H7 (cell line): ENCODE measurements around the gene G6PD. TPM values are rescaled to one million over a fixed set of nuclear protein-coding genes. Genes with fewer than 3 reads are reported as not detected.
"Not testable (repeated sequence)": the region's sequence is repeated elsewhere in the genome, so short reads cannot be mapped to it uniquely, and the experiment has no call there.

Experiments
- DNase-seq: peaks from one replicate; pipeline ENCODE4 v3.0.0; 2012
- H3K27me3 ChIP-seq: 2 replicates; pipeline ENCODE4 v1.6.0; 2011; ENCODE audit warnings: mild to moderate bottlenecking, low read length; ENCODE audit not compliant: control insufficient read depth, insufficient read depth
- H3K36me3 ChIP-seq: replicated peaks from 2 replicates; pipeline ENCODE4 v1.5.1; 2011; ENCODE audit warnings: low read length; ENCODE audit not compliant: control insufficient read depth, insufficient read depth
- H3K4me3 ChIP-seq: 2 replicates; pipeline ENCODE4 v1.5.1; 2011; ENCODE audit warnings: low read depth, mild to moderate bottlenecking, control low read depth, low read length, moderate library complexity; ENCODE audit not compliant: insufficient read depth
- total RNA-seq: library from RNA; depleted of rRNA; stranded (reverse); fragments of >200 nt; shearing (Covaris generic); gene quantifications from 2 replicates; pipeline ENCODE4 v1.2.3, GENCODE V29; 2014; rRNA removed

G6PD gene
- 51.8 and 58.0 TPM in 2 replicates for total RNA-seq

GRCh38 chrX:154546354-154547244, at the start of gene G6PD:
Gene G6PD (minus strand): TSS chrX:154546846. CDS start chrX:154546155, 691 bp downstream.
- DNase-seq: peak; percentile 99
- H3K4me3 ChIP-seq: peak within 1 kb of the TSS; percentile 71
- H3K36me3 ChIP-seq: no peaks in the 10 kb centered on the region; the same call in 1 of the 2 replicates
- H3K27me3 ChIP-seq: no peaks in the 10 kb centered on the region

GRCh38 chrX:154595559-154596249, 49.1 kb upstream of the G6PD start:
- Histone ChIP-seq H3K4me3 (no peak overlapping the region), H3K36me3 (no peaks in the 10 kb centered on the region), H3K27me3 (no peaks in the 10 kb centered on the region)
- no peak for DNase-seq

GRCh38 chrX:154594491-154594890, 47.8 kb upstream of the G6PD start:
- Histone ChIP-seq H3K27me3 (no peaks in the 10 kb centered on the region), H3K4me3 (no peak overlapping the region), H3K36me3 (no peaks in the 10 kb centered on the region)
- no peak for DNase-seq

- Histone ChIP-seq H3K27me3 (no peaks in the 10 kb centered on the region), H3K4me3 (no peak overlapping the region), H3K36me3 (no peaks in the 10 kb centered on the region)
- DNase-seq: no peak
Measured at GRCh38 chrX:154593201-154593600, 46.6 kb upstream of the G6PD start.

GRCh38 chrX:154592505-154592904, 45.9 kb upstream of the G6PD start:
- no peak for DNase-seq
- Histone ChIP-seq H3K36me3 (no peaks in the 10 kb centered on the region), H3K27me3 (no peaks in the 10 kb centered on the region), H3K4me3 (no peak overlapping the region)

GRCh38 chrX:154590415-154590814, 43.8 kb upstream of the G6PD start:
- H3K4me3 ChIP-seq, H3K27me3 ChIP-seq, DNase-seq, H3K36me3 ChIP-seq: not testable (repeated sequence)

GRCh38 chrX:154584585-154585183, 38.0 kb upstream of the G6PD start, which contains the start of gene CTAG1A:
Gene CTAG1A (plus strand): TSS chrX:154585133. CDS start chrX:154585207, 74 bp downstream.
- H3K4me3 ChIP-seq, H3K36me3 ChIP-seq, DNase-seq, H3K27me3 ChIP-seq: not testable (repeated sequence)

GRCh38 chrX:154582994-154583393, 36.3 kb upstream of the G6PD start:
- not testable (repeated sequence) for DNase-seq, H3K36me3 ChIP-seq, H3K27me3 ChIP-seq, H3K4me3 ChIP-seq

GRCh38 chrX:154575076-154575475, 28.4 kb upstream of the G6PD start:
- not testable (repeated sequence) for DNase-seq, H3K36me3 ChIP-seq, H3K27me3 ChIP-seq, H3K4me3 ChIP-seq

- H3K27me3 ChIP-seq, DNase-seq, H3K4me3 ChIP-seq, H3K36me3 ChIP-seq: not testable (repeated sequence)
Measured at GRCh38 chrX:154573061-154573460, 26.4 kb upstream of the G6PD start.

GRCh38 chrX:154570361-154570760, 23.7 kb upstream of the G6PD start:
- not testable (repeated sequence) for H3K4me3 ChIP-seq, H3K36me3 ChIP-seq, DNase-seq, H3K27me3 ChIP-seq

- H3K4me3 ChIP-seq, DNase-seq, H3K27me3 ChIP-seq, H3K36me3 ChIP-seq: not testable (repeated sequence)
Measured at GRCh38 chrX:154562295-154562694, 15.6 kb upstream of the G6PD start.

GRCh38 chrX:154560326-154560725, 13.7 kb upstream of the G6PD start:
- H3K4me3 ChIP-seq, H3K27me3 ChIP-seq, H3K36me3 ChIP-seq, DNase-seq: not testable (repeated sequence)

- not testable (repeated sequence) for DNase-seq, H3K4me3 ChIP-seq, H3K36me3 ChIP-seq, H3K27me3 ChIP-seq
Measured at GRCh38 chrX:154558896-154559295, 12.2 kb upstream of the G6PD start.
